GM06990 (cell line): ENCODE data around the gene DPYSL4.

Source experiments
- DNase-seq: peaks from one replicate; pipeline ENCODE4 v3.0.0-alpha.2; 2011; ENCODE audit not compliant: insufficient read length; ENCODE audit errors: extremely low read depth
- H3K27me3 ChIP-seq: replicated peaks from 2 replicates; pipeline ENCODE4 v1.6.0; 2011; ENCODE audit warnings: low read length; ENCODE audit not compliant: control insufficient read depth, insufficient read depth
- H3K36me3 ChIP-seq: 2 replicates; pipeline ENCODE4 v1.5.1; 2011; ENCODE audit warnings: low read length; ENCODE audit not compliant: control insufficient read depth, insufficient read depth
- H3K4me3 ChIP-seq: replicated peaks from 2 replicates; pipeline ENCODE4 v1.5.1; 2011; ENCODE audit warnings: low read depth, mild to moderate bottlenecking, control low read depth, low read length
- CTCF ChIP-seq: IDR thresholded peaks from 2 replicates; pipeline ENCODE4 v1.5.1; 2011; ENCODE audit warnings: low read length, control low read depth, mild to moderate bottlenecking, inconsistent platforms; ENCODE audit not compliant: insufficient read depth, poor library complexity, severe bottlenecking

The DPYSL4 gene

GRCh38 chr10:132178672-132179545 is 7.8 kb upstream of the DPYSL4 start:
- Histone ChIP-seq H3K36me3 (no peaks in the 10 kb centered on the region), H3K27me3 (no peaks in the 10 kb centered on the region; the same call in 1 of the 2 replicates), H3K4me3 (no peak overlapping the region)
- no peak for TF ChIP-seq CTCF
- DNase-seq: no peak

- TF ChIP-seq CTCF: no peak
- H3K4me3 ChIP-seq: no peak overlapping the region
- no peak for DNase-seq
- H3K36me3 ChIP-seq: no peaks in the 10 kb centered on the region
- H3K27me3 ChIP-seq: no peaks in the 10 kb centered on the region; the same call in 1 of the 2 replicates
Measured at GRCh38 chr10:132179551-132180392, 7.0 kb upstream of the DPYSL4 start.

- Histone ChIP-seq H3K36me3 (no peaks in the 10 kb centered on the region), H3K27me3 (no peaks in the 10 kb centered on the region; the same call in none of the 2 replicates), H3K4me3 (no peak overlapping the region)
- no peak for DNase-seq
- no peak for TF ChIP-seq CTCF
Measured at GRCh38 chr10:132180736-132181135, 6.0 kb upstream of the DPYSL4 start.

GRCh38 chr10:132181691-132182425 is 4.9 kb upstream of the DPYSL4 start:
- no peak overlapping the region for H3K4me3 ChIP-seq
- DNase-seq: no peak
- H3K36me3 ChIP-seq: no peaks in the 10 kb centered on the region
- no peak for TF ChIP-seq CTCF
- no peaks in the 10 kb centered on the region; the same call in 1 of the 2 replicates for H3K27me3 ChIP-seq

GRCh38 chr10:132182591-132182990 is 4.2 kb upstream of the DPYSL4 start:
- H3K4me3 ChIP-seq: no peak overlapping the region
- H3K27me3 ChIP-seq: no peaks in the 10 kb centered on the region; the same call in 1 of the 2 replicates
- no peak for TF ChIP-seq CTCF
- H3K36me3 ChIP-seq: no peaks in the 10 kb centered on the region
- no peak for DNase-seq
